Neural progenitor cell (in vitro differentiated cells): ENCODE results near the gene APBB2.

Experiments
- EZH2 ChIP-seq: fragments of 200-600 bp; sonication (generic); IDR thresholded peaks from 2 replicates; pipeline ENCODE4 v1.6.1; 2017; ENCODE audit warnings: antibody characterized with exemption, mild to moderate bottlenecking, moderate library complexity
- EZH2phosphoT487 ChIP-seq: fragments of 200-600 bp; sonication (generic); IDR thresholded peaks from 2 replicates; pipeline ENCODE4 v1.6.1; 2017; ENCODE audit warnings: antibody characterized with exemption
- TF ChIP-seq, protein P1 (sequence below): fragments of 200-600 bp; sonication (generic); IDR thresholded peaks from 2 replicates; pipeline ENCODE4 v1.5.1; 2017; ENCODE audit warnings: antibody characterized with exemption, mild to moderate bottlenecking

DNA sequence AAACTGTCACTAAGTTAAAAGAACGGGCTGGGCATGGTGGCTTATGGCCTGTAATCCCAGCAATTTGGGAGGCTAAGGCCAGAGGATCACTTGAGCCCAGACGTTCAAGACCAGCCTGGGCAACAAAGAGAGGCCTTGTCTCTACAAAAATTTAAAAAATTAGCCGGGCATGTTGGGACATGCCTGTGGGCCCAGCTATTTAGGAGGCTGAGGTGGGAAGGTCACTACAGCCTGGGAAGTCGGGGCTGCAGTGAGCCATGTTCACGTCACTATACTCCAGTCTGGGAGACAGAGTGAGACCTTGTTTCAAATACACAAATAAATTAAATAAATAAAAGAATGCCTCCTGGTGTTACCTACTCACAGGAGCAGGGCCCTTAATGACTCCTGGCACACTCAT lies 69.5 kb downstream of the APBB2 start:
- TF ChIP-seq, protein P1, sequence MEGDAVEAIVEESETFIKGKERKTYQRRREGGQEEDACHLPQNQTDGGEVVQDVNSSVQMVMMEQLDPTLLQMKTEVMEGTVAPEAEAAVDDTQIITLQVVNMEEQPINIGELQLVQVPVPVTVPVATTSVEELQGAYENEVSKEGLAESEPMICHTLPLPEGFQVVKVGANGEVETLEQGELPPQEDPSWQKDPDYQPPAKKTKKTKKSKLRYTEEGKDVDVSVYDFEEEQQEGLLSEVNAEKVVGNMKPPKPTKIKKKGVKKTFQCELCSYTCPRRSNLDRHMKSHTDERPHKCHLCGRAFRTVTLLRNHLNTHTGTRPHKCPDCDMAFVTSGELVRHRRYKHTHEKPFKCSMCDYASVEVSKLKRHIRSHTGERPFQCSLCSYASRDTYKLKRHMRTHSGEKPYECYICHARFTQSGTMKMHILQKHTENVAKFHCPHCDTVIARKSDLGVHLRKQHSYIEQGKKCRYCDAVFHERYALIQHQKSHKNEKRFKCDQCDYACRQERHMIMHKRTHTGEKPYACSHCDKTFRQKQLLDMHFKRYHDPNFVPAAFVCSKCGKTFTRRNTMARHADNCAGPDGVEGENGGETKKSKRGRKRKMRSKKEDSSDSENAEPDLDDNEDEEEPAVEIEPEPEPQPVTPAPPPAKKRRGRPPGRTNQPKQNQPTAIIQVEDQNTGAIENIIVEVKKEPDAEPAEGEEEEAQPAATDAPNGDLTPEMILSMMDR = no peak
- no peak for TF ChIP-seq EZH2
- TF ChIP-seq EZH2phosphoT487 = no peak
